Inflammatory macrophage (primary cell): ENCODE data around the gene CYB561A3.

ENCODE experiments used
- DNase-seq, 2 donors: peaks; one replicate each; pipeline ENCODE4 v3.0.0-alpha.2; 2020 to 2022

Gene CYB561A3

GRCh38 chr11:61325649-61326414 lies 35.9 kb downstream of the CYB561A3 start:
- DNase-seq: no peak

GRCh38 chr11:61315260-61315659 lies 46.4 kb downstream of the CYB561A3 start:
- no peak for DNase-seq

GRCh38 chr11:61310749-61311148 lies 50.9 kb downstream of the CYB561A3 start:
- DNase-seq: no peak

- no peak for DNase-seq
Measured at GRCh38 chr11:61309739-61310138, 51.9 kb downstream of the CYB561A3 start.

GRCh38 chr11:61309141-61309540 lies 52.5 kb downstream of the CYB561A3 start:
- no peak for DNase-seq

GRCh38 chr11:61307354-61307753 lies 54.3 kb downstream of the CYB561A3 start:
- no peak for DNase-seq

- DNase-seq: no peak
Measured at GRCh38 chr11:61306221-61306620, 55.5 kb downstream of the CYB561A3 start.

GRCh38 chr11:61305417-61305816 lies 56.3 kb downstream of the CYB561A3 start:
- DNase-seq: no peak

GRCh38 chr11:61303725-61304124 lies 58.0 kb downstream of the CYB561A3 start:
- DNase-seq: no peak

- DNase-seq: no peak
Measured at GRCh38 chr11:61302550-61302949, 59.1 kb downstream of the CYB561A3 start.
